Effector memory CD4-positive, alpha-beta T cell (primary cell): ENCODE results near the gene PRR13.
"Not testable (repeated sequence)": the region's sequence is repeated elsewhere in the genome, so short reads cannot be mapped to it uniquely, and the experiment has no call there.

ENCODE experiments used
- DNase-seq, 3 donors: peaks; one replicate each; pipeline ENCODE4 v3.0.0-alpha.2; 2020
- H3K27ac ChIP-seq: 2 replicates; pipeline ENCODE4 v1.7.0; 2013; ENCODE audit warnings: mild to moderate bottlenecking, low read length, moderate library complexity; ENCODE audit not compliant: insufficient read depth, poor library complexity, severe bottlenecking
- H3K27me3 ChIP-seq: replicated peaks from 2 replicates; pipeline ENCODE4 v1.7.0; 2013; ENCODE audit warnings: mild to moderate bottlenecking, low read length; ENCODE audit not compliant: insufficient read depth, control insufficient read depth, poor library complexity, severe bottlenecking
- H3K36me3 ChIP-seq: 2 replicates; pipeline ENCODE4 v1.7.0; 2013; ENCODE audit warnings: mild to moderate bottlenecking, low read length, moderate library complexity; ENCODE audit not compliant: control insufficient read depth, insufficient read depth
- H3K4me1 ChIP-seq: 2 replicates; pipeline ENCODE4 v1.7.0; 2013; ENCODE audit warnings: low read length, mild to moderate bottlenecking; ENCODE audit not compliant: control insufficient read depth, insufficient read depth, poor library complexity, severe bottlenecking
- H3K4me3 ChIP-seq: 2 replicates; pipeline ENCODE4 v1.7.0; 2013; ENCODE audit warnings: low read length, low read depth, mild to moderate bottlenecking; ENCODE audit not compliant: insufficient read depth, poor library complexity, severe bottlenecking
- H3K9me3 ChIP-seq: 2 replicates; pipeline ENCODE4 v1.7.0; 2013; ENCODE audit warnings: mild to moderate bottlenecking, low read length, moderate library complexity; ENCODE audit not compliant: control insufficient read depth

PRR13 gene

GRCh38 chr12:53418221-53418620 is 23.3 kb upstream of the PRR13 start:
- Histone ChIP-seq H3K4me1 (peaks cover 4% of the 10 kb centered on the region), H3K9me3 (no peaks in the 10 kb centered on the region), H3K4me3 (no peak overlapping the region)

GRCh38 chr12:53419756-53420155 is 21.8 kb upstream of the PRR13 start:
- Histone ChIP-seq H3K27ac (no peak overlapping the region), H3K36me3 (no peaks in the 10 kb centered on the region), H3K4me1 (peaks cover 4% of the 10 kb centered on the region), H3K9me3 (no peaks in the 10 kb centered on the region), H3K27me3 (no peaks in the 10 kb centered on the region), H3K4me3 (no peak overlapping the region)
- no peak for DNase-seq

More at GRCh38 chr12:53418221-53418620, 23.3 kb upstream of the PRR13 start:
- Histone ChIP-seq H3K27me3 (no peaks in the 10 kb centered on the region), H3K27ac (no peak overlapping the region), H3K36me3 (no peaks in the 10 kb centered on the region)
- DNase-seq = no peak

GRCh38 chr12:53422247-53422646 is 19.3 kb upstream of the PRR13 start:
- not testable (repeated sequence) for H3K9me3 ChIP-seq, H3K4me1 ChIP-seq, H3K4me3 ChIP-seq, H3K27me3 ChIP-seq, DNase-seq, H3K36me3 ChIP-seq, H3K27ac ChIP-seq

- Histone ChIP-seq H3K4me3 (no peak within 1 kb of the TSS), H3K36me3 (no peaks in the 10 kb centered on the region), H3K9me3 (no peaks in the 10 kb centered on the region), H3K4me1 (peaks cover 4% of the 10 kb centered on the region), H3K27ac (no peak within 1 kb of the TSS), H3K27me3 (no peaks in the 10 kb centered on the region)
- DNase-seq = no peak
These were observed 17.9 kb upstream of the PRR13 start, which contains the start of gene AMHR2 for GRCh38 chr12:53423597-53423996. AMHR2 (plus strand) TSS chr12:53423855; CDS start chr12:53423935, 80 bp downstream.

GRCh38 chr12:53424626-53425514 is 16.7 kb upstream of the PRR13 start:
- H3K27me3 ChIP-seq = no peaks in the 10 kb centered on the region
- H3K9me3 ChIP-seq = no peaks in the 10 kb centered on the region
- no peak overlapping the region for H3K27ac ChIP-seq
- no peak for DNase-seq
- no peak overlapping the region for H3K4me3 ChIP-seq
- peaks cover 4% of the 10 kb centered on the region for H3K4me1 ChIP-seq
- no peaks in the 10 kb centered on the region for H3K36me3 ChIP-seq

- H3K27me3 ChIP-seq = no peaks in the 10 kb centered on the region
- no peaks in the 10 kb centered on the region for H3K36me3 ChIP-seq
- no peak overlapping the region for H3K27ac ChIP-seq
- H3K9me3 ChIP-seq = no peaks in the 10 kb centered on the region
- H3K4me1 ChIP-seq = peaks cover 4% of the 10 kb centered on the region
- no peak overlapping the region for H3K4me3 ChIP-seq
- no peak for DNase-seq
These were observed 15.9 kb upstream of the PRR13 start for GRCh38 chr12:53425515-53426150.

- Histone ChIP-seq H3K36me3 (no peaks in the 10 kb centered on the region), H3K27me3 (no peaks in the 10 kb centered on the region), H3K9me3 (no peaks in the 10 kb centered on the region), H3K4me3 (no peak overlapping the region), H3K4me1 (no peaks in the 10 kb centered on the region), H3K27ac (no peak overlapping the region)
- DNase-seq = no peak
These were observed 13.5 kb upstream of the PRR13 start for GRCh38 chr12:53427905-53428594.

GRCh38 chr12:53428741-53429140 is 12.8 kb upstream of the PRR13 start:
- Histone ChIP-seq H3K4me1 (no peaks in the 10 kb centered on the region), H3K36me3 (no peaks in the 10 kb centered on the region), H3K27me3 (no peaks in the 10 kb centered on the region), H3K27ac (no peak overlapping the region), H3K9me3 (no peaks in the 10 kb centered on the region), H3K4me3 (no peak overlapping the region)
- DNase-seq = no peak

GRCh38 chr12:53430116-53430515 is 11.4 kb upstream of the PRR13 start:
- no peaks in the 10 kb centered on the region for H3K36me3 ChIP-seq
- no peaks in the 10 kb centered on the region for H3K4me1 ChIP-seq
- no peaks in the 10 kb centered on the region for H3K9me3 ChIP-seq
- no peak overlapping the region for H3K4me3 ChIP-seq
- no peak overlapping the region for H3K27ac ChIP-seq
- no peaks in the 10 kb centered on the region for H3K27me3 ChIP-seq
- no peak for DNase-seq

- Histone ChIP-seq H3K4me1 (no peaks in the 10 kb centered on the region), H3K4me3 (no peak overlapping the region), H3K36me3 (no peaks in the 10 kb centered on the region), H3K27ac (no peak overlapping the region), H3K9me3 (no peaks in the 10 kb centered on the region), H3K27me3 (no peaks in the 10 kb centered on the region)
- no peak for DNase-seq
These were observed 10.3 kb upstream of the PRR13 start for GRCh38 chr12:53431187-53431586.
